Fibroblast of lung (primary cell): ENCODE results near the gene PSMD1.

Source experiments
- CTCF ChIP-seq, 2 donors: IDR thresholded peaks in 1 of 2; conservative IDR thresholded peaks in 1 of 2; 1 replicate in 1 of 2; 2 replicates in 1 of 2; pipeline ENCODE4 v1.5.1; 2011 to 2012; ENCODE audit warnings: low read length in 2 of 2, control low read depth in 1 of 2, inconsistent platforms in 1 of 2, low read depth in 1 of 2, mild to moderate bottlenecking in 1 of 2
- EZH2 ChIP-seq: IDR thresholded peaks from 2 replicates; pipeline ENCODE4 v1.5.1; 2012; ENCODE audit warnings: low read length, control low read depth, mild to moderate bottlenecking; ENCODE audit errors: missing control alignments

GRCh38 chr2:231032575-231033140 lies 24.0 kb upstream of the PSMD1 start:
- TF ChIP-seq CTCF (conservative IDR thresholded peaks at IDR 0.05 in 1 of 2, IDR thresholded peaks at IDR 0.05 in 1 of 2; ENCODE audit: low read depth in 1 of 2, low read length in 2 of 2) (no peak), EZH2 (no peak)
